GM12878 (cell line): ENCODE data around the gene HSPB3.
A peak's percentile ranks its signal among the peaks of the same experiment; 100 is the strongest.
"Not testable (repeated sequence)": the region's sequence is repeated elsewhere in the genome, so short reads cannot be mapped to it uniquely, and the experiment has no call there.

ENCODE experiments used
- CTCF ChIP-seq, 3 experiments: IDR thresholded peaks in 2 of 3; conservative IDR thresholded peaks in 1 of 3; 2 replicates each; pipeline ENCODE4 v1.5.1; 2011; ENCODE audit warnings: low read depth in 3 of 3, low read length in 3 of 3, mild to moderate bottlenecking in 3 of 3, control low read depth in 2 of 3, moderate library complexity in 2 of 3, inconsistent platforms in 1 of 3, mixed read lengths in 1 of 3; ENCODE audit not compliant: control insufficient read depth in 2 of 3, insufficient read depth in 1 of 3; ENCODE audit errors: extremely low read depth in 1 of 3
- HDAC2 ChIP-seq: fragments of 200-600 bp; sonication (generic); IDR thresholded peaks from 2 replicates; pipeline ENCODE4 v1.6.1; 2017
- SMC3 ChIP-seq: IDR thresholded peaks from 2 replicates; pipeline ENCODE4 v1.6.1; 2011; ENCODE audit warnings: low read length, improper control_type of control experiment, borderline replicate concordance

DNA sequence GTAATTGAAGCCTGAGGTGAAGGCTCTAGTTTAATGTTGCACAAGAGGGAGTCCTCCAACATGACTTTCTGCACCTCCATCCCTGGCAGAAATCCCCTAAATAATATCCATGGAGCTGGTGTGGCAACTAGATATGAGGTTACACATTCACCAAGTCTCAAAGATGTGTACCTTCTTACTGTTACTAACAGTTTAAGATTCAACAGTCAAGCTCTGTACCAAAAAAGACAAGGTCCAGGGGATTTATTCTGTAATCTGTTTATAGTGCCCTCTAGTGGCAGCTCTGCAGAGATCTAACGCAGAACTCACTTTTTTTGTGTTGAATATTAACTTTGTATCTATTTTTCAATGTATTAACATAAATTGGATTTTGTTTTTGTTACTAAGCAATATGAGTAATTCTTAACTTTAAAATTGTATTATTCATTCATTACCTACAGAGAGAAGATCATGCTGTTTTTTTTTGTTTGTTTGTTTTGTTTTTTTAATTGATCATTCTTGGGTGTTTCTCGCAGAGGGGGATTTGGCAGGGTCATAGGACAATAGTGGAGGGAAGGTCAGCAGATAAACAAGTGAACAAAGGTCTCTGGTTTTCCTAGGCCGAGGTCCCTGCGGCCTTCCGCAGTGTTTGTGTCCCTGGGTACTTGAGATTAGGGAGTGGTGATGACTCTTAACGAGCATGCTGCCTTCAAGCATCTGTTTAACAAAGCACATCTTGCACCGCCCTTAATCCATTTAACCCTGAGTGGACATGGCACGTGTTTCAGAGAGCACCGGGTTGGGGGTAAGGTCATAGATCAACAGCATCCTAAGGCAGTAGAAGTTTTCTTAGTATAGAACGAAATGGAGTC is 35.7 kb upstream of the HSPB3 start:
- TF ChIP-seq SMC3 (peak; percentile 85; the same call in 1 of the 2 replicates), CTCF (IDR thresholded peaks at IDR 0.05 in 2 of 3, conservative IDR thresholded peaks at IDR 0.05 in 1 of 3; ENCODE audit: control insufficient read depth in 2 of 3, extremely low read depth in 1 of 3, insufficient read depth in 1 of 3, low read depth in 3 of 3, low read length in 3 of 3) (peak; percentile 54 to 73 (median 71))
- not testable (repeated sequence) for TF ChIP-seq HDAC2
